ENCODE data around the gene GGT1.
"Not testable (repeated sequence)": the region's sequence is repeated elsewhere in the genome, so short reads cannot be mapped to it uniquely, and the experiment has no call there.

- not testable (repeated sequence) for TF ChIP-seq YY1 (IDR thresholded peaks at IDR 0.05; ENCODE audit: insufficient read depth, insufficient read length); SUZ12 (IDR thresholded peaks at IDR 0.05; ENCODE audit: extremely low read depth, insufficient read depth, insufficient read length); ZNF274 (IDR thresholded peaks at IDR 0.05; ENCODE audit: low read depth, low read length)
Observed at GRCh38 chr22:24634776-24635389, 31.9 kb downstream of the GGT1 start.
